Colonic mucosa (tissue), 4 donors: ENCODE data around the gene MALT1. TPM values are rescaled to one million over a fixed set of nuclear protein-coding genes. Genes with fewer than 3 reads are reported as not detected.

Source experiments
- DNase-seq: peaks from one replicate; pipeline ENCODE4 v3.0.0-alpha.2; 2020
- H3K27ac ChIP-seq: fragments of 200-600 bp; one replicate; pipeline ENCODE4 v1.8.0; 2021
- H3K27me3 ChIP-seq: fragments of 200-600 bp; one replicate; pipeline ENCODE4 v1.8.0; 2021
- H3K36me3 ChIP-seq: fragments of 200-600 bp; one replicate; pipeline ENCODE4 v1.8.0; 2021
- H3K4me1 ChIP-seq: fragments of 200-600 bp; one replicate; pipeline ENCODE4 v1.8.0; 2021; ENCODE audit warnings: mild to moderate bottlenecking
- H3K4me3 ChIP-seq: fragments of 200-600 bp; one replicate; pipeline ENCODE4 v1.8.0; 2021
- H3K9ac ChIP-seq, 2 donors: one replicate each; pipeline ENCODE4 v1.7.0; 2013; ENCODE audit warnings: control low read depth in 2 of 2, low read depth in 2 of 2, low read length in 2 of 2
- H3K9me3 ChIP-seq: fragments of 200-600 bp; one replicate; pipeline ENCODE4 v1.8.0; 2021
- CTCF ChIP-seq: fragments of 200-600 bp; IDR thresholded peaks from one replicate; pipeline ENCODE4 v1.8.0; 2022; ENCODE audit warnings: antibody characterized with exemption, mild to moderate bottlenecking
- intact Hi-C: fragments of 100-400 bp; cut with DNase I; formaldehyde crosslinking; loops from one replicate; pipeline ENCODE4 v1.14.1; 2022
- total RNA-seq, 2 donors: library from RNA; stranded (reverse); fragmentation: NEBNext Ultra II Directional in 1 of 2; extraction: Animal tissue kit (Norgen Biotek cat#: 25700) in 1 of 2; gene quantifications; one replicate each; pipeline ENCODE4 v1.2.1, GENCODE V29; 2021
- donor health status: healthy.
- donor health status: DM: no; HTN: no; CAD: no.
- donor health status: DM: no; HTN: no; CAD: no.

Gene MALT1
- total RNA-seq, 2 donors from 2014 or later, result 22.1 to 30.9 TPM

DNA sequence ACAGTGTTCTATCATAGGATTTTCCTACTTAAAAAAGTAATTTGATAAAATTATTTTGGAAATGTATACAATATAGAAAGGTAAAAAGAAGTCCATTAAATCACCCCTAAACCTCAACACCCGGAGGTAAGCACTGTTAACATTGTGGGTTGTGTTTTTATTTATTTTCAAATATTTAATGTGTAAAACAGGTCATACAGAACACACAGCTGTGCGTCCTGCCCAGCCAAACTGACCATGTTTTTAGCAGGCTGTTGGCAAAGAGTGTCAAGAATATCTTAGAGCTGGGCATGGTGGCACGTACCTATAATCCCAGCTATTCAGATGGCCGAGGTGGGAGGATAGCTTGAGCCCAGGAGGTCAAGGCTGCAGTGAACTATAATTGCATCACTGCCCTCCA is 114.6 kb downstream of the MALT1 start:
- no peaks in the 10 kb centered on the region for H3K36me3 ChIP-seq
- H3K27ac ChIP-seq, result no peak overlapping the region
- H3K9me3 ChIP-seq, result no peaks in the 10 kb centered on the region
- no peak overlapping the region for H3K9ac ChIP-seq
- H3K27me3 ChIP-seq, result no peaks in the 10 kb centered on the region
- TF ChIP-seq CTCF, result no peak
- no peaks in the 10 kb centered on the region for H3K4me1 ChIP-seq
- intact Hi-C loops, result no loop called here
- no peak overlapping the region for H3K4me3 ChIP-seq
- no peak for DNase-seq

DNA sequence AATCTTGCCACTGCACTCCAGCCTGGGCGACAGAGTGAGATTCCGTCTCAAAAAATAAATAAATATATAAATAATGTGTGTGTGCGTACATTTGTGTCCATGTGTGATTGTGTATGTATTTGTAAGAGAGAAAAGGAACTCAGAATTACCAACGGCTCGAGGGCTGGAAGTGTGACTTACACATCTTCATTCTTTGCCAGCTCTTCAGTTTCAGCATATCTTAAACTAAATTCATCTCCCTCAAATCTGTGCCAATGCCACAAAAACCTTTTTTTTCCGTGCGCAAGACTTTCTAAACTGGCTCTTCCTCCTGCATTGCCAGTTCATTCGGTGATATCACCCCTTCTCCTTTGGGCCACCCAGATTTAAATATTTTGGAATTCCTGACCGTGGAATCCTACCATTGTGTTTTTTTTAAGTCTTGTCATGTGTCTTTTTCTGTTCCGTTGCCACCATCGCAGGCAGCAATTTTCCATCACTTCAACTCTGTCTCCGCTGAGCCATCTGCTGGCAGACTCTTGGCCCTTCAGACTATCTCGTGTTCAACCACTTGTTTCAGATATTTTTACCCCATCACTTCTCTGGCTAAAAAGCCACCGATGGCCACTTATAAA is 116.4 kb downstream of the MALT1 start:
- no peak for DNase-seq
- Histone ChIP-seq H3K4me3 (no peak overlapping the region), H3K27ac (no peak overlapping the region), H3K27me3 (no peaks in the 10 kb centered on the region), H3K4me1 (no peaks in the 10 kb centered on the region), H3K36me3 (no peaks in the 10 kb centered on the region), H3K9ac (no peak overlapping the region), H3K9me3 (no peaks in the 10 kb centered on the region)
- intact Hi-C loops, result no loop called here
- TF ChIP-seq CTCF, result no peak

DNA sequence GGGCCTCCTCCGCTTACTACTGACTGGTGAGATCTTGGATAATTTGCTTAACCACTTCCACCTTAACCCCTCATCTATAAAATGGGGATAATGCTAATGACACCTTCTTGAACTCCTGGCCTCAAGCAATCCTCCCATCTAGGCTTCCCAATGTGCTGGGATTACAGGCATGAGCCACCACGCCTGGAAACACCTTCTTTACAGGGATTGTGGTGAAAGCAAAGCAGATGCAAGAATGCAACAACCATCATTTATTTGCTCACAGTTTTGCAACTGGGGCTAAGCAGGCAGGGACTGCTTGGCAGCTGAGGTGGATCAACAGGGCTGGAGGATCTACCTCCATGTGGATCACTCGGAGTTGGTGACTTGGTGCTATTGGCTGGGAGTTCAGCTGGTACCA is 117.2 kb downstream of the MALT1 start:
- H3K27ac ChIP-seq, result peak overlapping the region; percentile 68
- no peaks in the 10 kb centered on the region for H3K36me3 ChIP-seq
- no peak overlapping the region for H3K4me3 ChIP-seq
- no peaks in the 10 kb centered on the region for H3K9me3 ChIP-seq
- H3K4me1 ChIP-seq, result no peaks in the 10 kb centered on the region
- no peak for DNase-seq
- intact Hi-C loops, result no loop called here
- TF ChIP-seq CTCF, result no peak
- H3K27me3 ChIP-seq, result no peaks in the 10 kb centered on the region
- no peak overlapping the region for H3K9ac ChIP-seq

DNA sequence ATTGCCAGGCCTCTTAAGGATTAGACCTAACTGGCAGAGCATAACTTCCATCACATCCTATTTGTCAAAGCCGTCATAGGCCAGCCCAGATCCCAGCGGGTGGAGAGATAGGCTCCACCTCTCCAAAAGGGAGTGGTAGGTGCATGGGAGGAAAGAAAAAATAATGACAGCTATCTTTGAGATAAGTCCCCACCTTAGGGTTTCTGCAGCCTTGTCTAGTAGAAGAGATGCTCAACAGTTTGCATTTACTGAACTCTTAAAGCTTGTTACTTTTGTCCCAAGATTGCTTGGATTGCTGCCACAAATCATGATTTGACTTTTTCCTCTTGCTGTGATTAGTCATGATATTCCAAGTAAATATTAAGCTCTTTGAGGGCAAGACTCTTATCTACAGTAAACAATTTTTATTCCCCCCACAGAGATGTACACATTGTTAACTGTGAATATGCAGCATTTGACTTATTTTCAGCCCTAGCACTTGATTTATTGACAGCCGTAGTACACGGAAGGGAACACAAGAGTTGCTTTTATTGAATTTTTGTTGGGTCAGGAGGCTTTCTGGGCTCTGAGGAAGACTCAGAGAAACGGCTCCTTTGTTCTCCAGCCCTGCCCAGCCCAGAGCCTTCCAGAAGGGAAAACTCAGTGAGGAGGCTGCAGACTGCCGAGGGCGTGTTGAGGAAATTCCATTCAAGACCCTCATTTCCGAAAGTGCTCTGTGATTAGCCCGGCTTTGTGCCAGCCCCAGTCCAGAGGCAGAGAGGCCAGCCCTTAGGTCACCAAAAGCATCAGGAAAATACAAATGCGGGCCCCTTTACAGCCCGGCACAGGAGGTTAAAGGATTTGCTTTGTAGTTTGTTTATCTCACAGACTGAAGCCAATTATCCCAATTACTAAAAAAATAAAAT is 118.0 kb downstream of the MALT1 start:
- Histone ChIP-seq H3K9ac (no peak overlapping the region), H3K27ac (peak overlapping the region; percentile 68), H3K4me1 (no peaks in the 10 kb centered on the region), H3K9me3 (no peaks in the 10 kb centered on the region), H3K4me3 (no peak overlapping the region), H3K36me3 (no peaks in the 10 kb centered on the region), H3K27me3 (no peaks in the 10 kb centered on the region)
- no peak for TF ChIP-seq CTCF
- intact Hi-C loops, result no loop called here
- peak; percentile 61 for DNase-seq

DNA sequence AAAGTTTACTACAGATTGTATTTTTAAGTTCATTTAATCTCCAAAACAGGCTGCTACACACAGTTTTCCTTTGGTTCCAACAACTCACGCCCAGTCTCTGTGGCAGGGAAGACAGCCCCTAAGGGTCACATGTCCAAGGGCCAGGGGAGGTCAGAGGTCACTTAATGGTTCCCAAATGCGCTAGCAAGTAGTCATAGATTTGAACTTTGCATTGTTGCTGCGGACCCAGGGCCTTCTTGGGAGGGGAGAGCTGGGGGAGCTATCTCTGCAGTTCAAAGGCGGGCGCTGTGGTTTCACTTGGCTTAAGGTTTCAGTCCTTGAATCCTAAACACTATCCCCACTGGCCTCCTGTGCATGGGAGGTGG is 118.6 kb downstream of the MALT1 start:
- H3K4me1 ChIP-seq, result no peaks in the 10 kb centered on the region
- intact Hi-C loops, result no loop called here
- H3K9me3 ChIP-seq, result no peaks in the 10 kb centered on the region
- H3K27me3 ChIP-seq, result no peaks in the 10 kb centered on the region
- no peaks in the 10 kb centered on the region for H3K36me3 ChIP-seq
- peak overlapping the region; percentile 68 for H3K27ac ChIP-seq
- DNase-seq, result no peak
- TF ChIP-seq CTCF, result no peak
- H3K9ac ChIP-seq, result no peak overlapping the region
- no peak overlapping the region for H3K4me3 ChIP-seq
